LHCN-M2 (cell line): ENCODE results near the gene ALPP. TPM values are rescaled to one million over a fixed set of nuclear protein-coding genes. Genes with fewer than 3 reads are reported as not detected.
"Not testable (repeated sequence)": the region's sequence is repeated elsewhere in the genome, so short reads cannot be mapped to it uniquely, and the experiment has no call there.

ENCODE experiments used
- DNase-seq: peaks from one replicate; pipeline ENCODE4 v3.0.0-alpha.2; 2012; ENCODE audit warnings: low read depth
- total RNA-seq: library from RNA; depleted of rRNA; stranded (reverse); fragments of >200 nt; gene quantifications from 2 replicates; pipeline ENCODE4 v1.2.3, GENCODE V29; 2014; rRNA removed

ALPP gene
- total RNA-seq, 1 experiment from 2014 or later, result not detected

DNA sequence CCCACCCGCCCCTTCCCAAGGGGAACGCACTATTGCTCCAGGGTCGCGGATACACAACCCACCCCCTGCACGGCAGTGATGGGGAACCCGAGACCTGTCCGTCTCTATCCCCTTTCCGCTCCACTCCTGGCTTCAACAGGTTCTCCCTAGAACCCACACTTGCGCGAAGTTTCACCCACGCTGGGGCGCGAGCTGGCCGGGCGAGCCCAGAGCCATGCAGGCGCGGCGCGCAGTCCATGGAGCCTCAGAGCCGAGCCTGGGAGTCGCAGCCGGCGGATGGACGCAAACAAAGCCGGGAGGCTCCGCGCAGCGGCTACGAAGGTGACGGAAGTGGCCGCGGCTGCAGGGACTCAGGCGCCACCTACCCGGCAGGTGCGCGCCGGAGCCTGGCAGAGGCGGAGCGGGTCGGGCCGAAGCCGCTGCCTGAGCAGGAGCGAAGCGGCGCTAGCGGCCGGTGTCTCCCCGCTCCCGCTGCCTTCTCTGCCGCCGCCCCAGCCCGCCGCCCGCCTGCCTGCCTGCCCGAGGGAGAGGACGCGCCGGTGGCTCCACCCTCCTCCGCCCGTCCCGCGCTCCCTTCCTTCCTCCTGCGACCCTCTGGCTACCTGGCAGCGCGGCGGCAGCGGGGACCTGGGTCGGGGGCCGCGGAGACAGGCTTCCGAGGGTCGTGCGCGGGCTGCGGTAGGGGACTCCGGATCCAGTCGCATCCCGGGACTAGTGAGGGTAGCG lies 42.1 kb downstream of the ALPP start:
- DNase-seq, result no peak

DNA sequence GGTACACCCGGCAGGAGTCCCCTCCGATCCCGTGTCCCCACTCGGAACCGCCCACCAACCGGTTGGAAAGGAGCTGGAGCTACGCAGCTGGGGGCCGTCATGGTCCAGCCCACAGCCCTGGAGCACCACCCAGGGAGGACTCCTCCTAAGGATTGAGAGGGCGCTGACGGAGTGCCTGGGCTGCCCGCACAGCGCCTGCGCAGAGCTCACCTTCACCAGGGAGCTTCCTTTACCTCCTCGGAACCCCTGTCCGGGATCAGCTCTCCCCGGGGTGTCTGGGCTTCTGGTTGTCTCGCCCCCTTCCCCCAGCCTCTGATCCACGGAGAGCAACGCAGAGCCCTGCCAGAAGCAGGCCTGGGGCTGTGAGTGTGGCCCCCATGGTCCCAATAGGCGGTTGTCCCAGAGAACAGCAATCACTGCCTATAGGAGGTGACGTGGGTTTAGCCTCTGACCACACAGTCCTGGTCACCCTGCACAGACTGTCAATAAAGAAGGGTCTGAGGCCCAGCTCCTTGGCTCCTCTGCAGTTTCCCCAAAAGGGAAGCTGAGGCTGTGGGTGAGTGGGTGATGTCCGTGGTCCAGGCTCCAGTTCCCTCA lies 42.7 kb downstream of the ALPP start:
- DNase-seq, result no peak

DNA sequence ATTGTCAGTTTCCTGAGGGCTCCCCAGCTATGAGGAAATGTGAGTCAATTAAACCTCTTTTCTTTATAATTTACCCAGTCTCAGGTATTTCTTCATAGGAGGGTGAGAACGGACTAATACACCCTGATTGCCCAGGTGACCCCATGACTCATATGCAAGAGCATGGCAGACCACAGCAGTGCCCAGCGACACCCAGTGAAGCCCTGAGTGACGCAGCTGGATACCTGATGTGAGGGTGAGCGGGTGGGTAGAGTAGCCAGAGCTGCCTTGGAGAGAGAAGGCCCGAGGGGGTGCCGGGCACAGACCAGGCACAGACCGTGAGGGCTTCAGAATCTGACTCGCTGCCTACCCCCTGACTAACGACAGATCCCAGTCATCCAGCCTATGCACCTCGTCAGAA lies 43.5 kb downstream of the ALPP start:
- DNase-seq, result no peak

DNA sequence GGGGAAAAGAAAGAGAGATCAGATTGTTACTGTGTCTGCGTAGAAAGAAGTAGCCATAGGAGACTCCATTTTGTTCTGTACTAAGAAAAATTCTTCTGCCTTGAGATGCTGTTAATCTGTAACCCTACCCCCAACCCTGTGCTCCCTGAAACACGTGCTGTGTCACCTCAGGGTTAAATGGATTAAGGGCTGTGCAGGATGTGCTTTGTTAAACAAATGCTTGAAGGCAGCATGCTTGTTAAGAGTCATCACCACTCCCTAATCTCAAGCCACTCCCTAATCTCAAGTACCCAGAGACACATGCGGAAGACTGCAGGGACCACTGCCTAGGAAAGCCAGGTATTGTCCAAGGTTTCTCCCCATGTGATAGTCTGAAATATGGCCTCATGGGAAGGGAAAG lies 44.4 kb downstream of the ALPP start:
- not testable (repeated sequence) for DNase-seq

DNA sequence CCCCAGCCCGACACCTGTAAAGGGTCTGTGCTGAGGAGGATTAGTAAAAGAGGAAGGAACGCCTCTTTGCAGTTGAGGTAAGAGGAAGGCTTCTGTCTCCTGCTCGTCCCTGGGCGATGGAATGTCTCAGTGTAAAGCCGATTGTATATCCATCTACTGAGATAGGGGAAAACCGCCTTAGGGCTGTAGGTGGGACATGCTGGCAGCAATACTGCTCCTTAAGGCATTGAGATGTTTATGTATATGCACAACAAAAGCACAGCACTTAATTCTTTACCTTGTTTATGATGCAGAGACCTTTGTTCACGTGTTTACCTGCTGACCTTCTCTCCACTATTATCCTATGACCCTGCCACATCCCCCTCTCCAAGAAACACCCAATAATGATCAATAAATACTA lies 44.9 kb downstream of the ALPP start:
- DNase-seq, result not testable (repeated sequence)

DNA sequence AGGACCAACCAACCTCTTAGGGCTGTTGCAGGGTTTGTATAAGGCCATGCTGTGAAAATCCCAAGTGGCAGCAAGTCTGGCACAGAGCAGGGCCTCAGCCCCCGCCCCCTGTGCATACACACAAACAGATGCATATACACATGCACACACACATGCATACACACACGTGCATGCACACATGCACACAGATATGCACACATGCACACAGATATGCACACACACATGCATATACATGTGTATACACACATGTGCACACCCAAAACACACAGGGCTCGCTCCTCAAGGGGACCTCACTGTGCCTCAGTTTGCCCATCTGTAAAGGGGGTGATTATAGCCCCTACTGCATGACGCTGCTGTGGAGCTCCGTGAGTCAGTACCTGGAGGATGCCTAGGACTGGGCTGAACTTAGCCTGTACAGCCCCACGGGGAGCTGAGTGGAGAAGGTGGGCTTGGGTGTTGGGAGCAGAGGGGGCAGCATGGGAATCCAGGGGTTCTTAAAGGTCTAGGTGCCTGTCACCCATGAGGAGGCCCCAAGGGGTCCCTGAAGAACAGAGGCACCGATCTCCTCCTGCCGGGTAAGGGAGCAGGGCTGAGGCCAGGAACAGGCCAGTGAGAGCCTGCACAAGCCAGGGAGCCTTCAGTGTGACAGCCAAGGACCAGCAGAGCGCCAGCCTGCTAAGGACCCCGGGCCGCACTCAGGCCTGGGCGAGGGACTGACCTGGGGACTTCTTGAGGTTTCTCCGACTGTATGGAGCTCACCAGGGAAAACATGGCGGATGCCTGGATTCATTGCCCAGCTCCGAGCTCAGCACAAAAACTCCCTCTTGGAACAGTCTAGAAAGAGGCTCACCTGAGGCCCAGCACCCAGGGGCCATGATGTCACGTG lies 53.4 kb downstream of the ALPP start:
- DNase-seq, result no peak

Other genes starting within 250 kb of the ALPP start
- gene ALPG, start 28.1 kb downstream of the ALPP start, total RNA-seq, result not detected in 2 replicates
- not detected in 2 replicates for gene ALPI, start 77.4 kb downstream of the ALPP start, total RNA-seq
- not detected in 2 replicates for gene ECEL1, start 109.1 kb downstream of the ALPP start, total RNA-seq
- gene PRSS56, start 141.6 kb downstream of the ALPP start, total RNA-seq, result 0.40 and 0.71 TPM in 2 replicates
- gene CHRND, start 147.4 kb downstream of the ALPP start, total RNA-seq, result 1.1 and 7.1 TPM in 2 replicates
- 0.83 and 5.5 TPM in 2 replicates for gene CHRNG, start 160.9 kb downstream of the ALPP start, total RNA-seq
- 5.0 and 5.1 TPM in 2 replicates for gene TIGD1, start 171.8 kb downstream of the ALPP start, total RNA-seq
- 61.4 and 61.8 TPM in 2 replicates for gene EIF4E2, start 171.9 kb downstream of the ALPP start, total RNA-seq